ENCODE data around the gene PYHIN1. TPM values are rescaled to one million over a fixed set of nuclear protein-coding genes. Genes with fewer than 3 reads are reported as not detected.
A peak's percentile ranks its signal among the peaks of the same experiment; 100 is the strongest.

Gene PYHIN1
- total RNA-seq, 4 donors from 2014 or later: 1.6 to 32.2 (median 5.3) TPM

DNA sequence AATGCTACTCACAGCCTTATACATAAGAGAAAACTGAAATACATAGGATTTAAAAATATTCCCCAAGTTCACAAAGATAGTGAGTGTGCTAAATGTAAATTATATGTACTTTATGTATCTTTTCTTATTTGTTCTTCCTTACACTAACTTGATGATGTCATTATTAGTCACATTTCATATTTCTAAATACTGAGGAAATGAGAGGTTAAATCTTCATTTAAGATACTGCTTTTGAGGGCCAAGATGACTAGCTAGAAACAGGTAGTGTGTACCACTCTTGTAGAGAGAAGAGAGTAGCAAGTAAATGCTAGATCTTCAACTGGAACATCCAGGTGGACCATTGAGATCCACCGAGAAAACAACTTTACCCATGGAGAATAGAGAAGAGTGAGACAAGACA, 29.8 kb downstream of the PYHIN1 start:
- Histone ChIP-seq H3K4me3 (no peak overlapping the region), H3K27me3 (no peaks in the 10 kb centered on the region), H3K4me1 (no peaks in the 10 kb centered on the region), H3K27ac (no peak overlapping the region), H3K36me3 (no peaks in the 10 kb centered on the region), H3K9me3 (no peaks in the 10 kb centered on the region)
- TF ChIP-seq CTCF (IDR thresholded peaks at IDR 0.05) (no peak), POLR2A (IDR thresholded peaks at IDR 0.05) (no peak)
- DNase-seq: no peak

- Histone ChIP-seq H3K36me3 (no peaks in the 10 kb centered on the region), H3K4me1 (no peaks in the 10 kb centered on the region), H3K27ac (no peak overlapping the region), H3K27me3 (no peaks in the 10 kb centered on the region), H3K4me3 (no peak overlapping the region), H3K9me3 (no peaks in the 10 kb centered on the region)
- DNase-seq: no peak
- TF ChIP-seq CTCF (IDR thresholded peaks at IDR 0.05) (no peak), POLR2A (IDR thresholded peaks at IDR 0.05) (no peak)
Observed at GRCh38 chr1:158962983-158963382, 31.6 kb downstream of the PYHIN1 start.

GRCh38 chr1:158969166-158969565, 37.8 kb downstream of the PYHIN1 start:
- H3K9me3 ChIP-seq: no peaks in the 10 kb centered on the region
- TF ChIP-seq POLR2A (IDR thresholded peaks at IDR 0.05) (no peak), CTCF (IDR thresholded peaks at IDR 0.05) (no peak)
- no peak overlapping the region for H3K27ac ChIP-seq
- no peaks in the 10 kb centered on the region for H3K27me3 ChIP-seq
- DNase-seq: no peak
- H3K4me3 ChIP-seq: no peak overlapping the region
- no peaks in the 10 kb centered on the region for H3K36me3 ChIP-seq
- no peaks in the 10 kb centered on the region for H3K4me1 ChIP-seq

- no peak for DNase-seq
- Histone ChIP-seq H3K9me3 (no peaks in the 10 kb centered on the region), H3K27ac (no peak overlapping the region), H3K4me3 (no peak overlapping the region), H3K36me3 (no peaks in the 10 kb centered on the region), H3K4me1 (no peaks in the 10 kb centered on the region), H3K27me3 (no peaks in the 10 kb centered on the region)
- TF ChIP-seq CTCF (IDR thresholded peaks at IDR 0.05) (no peak), POLR2A (IDR thresholded peaks at IDR 0.05) (no peak)
Observed at GRCh38 chr1:158969855-158970254, 38.5 kb downstream of the PYHIN1 start.

- TF ChIP-seq CTCF (IDR thresholded peaks at IDR 0.05) (peak in 1 of 6 experiments; percentile 22), POLR2A (IDR thresholded peaks at IDR 0.05) (no peak)
- Histone ChIP-seq H3K9me3 (no peaks in the 10 kb centered on the region), H3K27ac (no peak overlapping the region), H3K4me1 (no peaks in the 10 kb centered on the region), H3K36me3 (no peaks in the 10 kb centered on the region), H3K4me3 (no peak overlapping the region), H3K27me3 (no peaks in the 10 kb centered on the region)
- peak in 1 of 3 donors; percentile 48 for DNase-seq
Observed at GRCh38 chr1:158972841-158973240, 41.5 kb downstream of the PYHIN1 start.

- no peaks in the 10 kb centered on the region for H3K9me3 ChIP-seq
- H3K4me1 ChIP-seq: no peaks in the 10 kb centered on the region
- TF ChIP-seq CTCF (IDR thresholded peaks at IDR 0.05): no peak
- TF ChIP-seq POLR2A (IDR thresholded peaks at IDR 0.05): no peak
- H3K4me3 ChIP-seq: no peak overlapping the region
- no peak for DNase-seq
- no peaks in the 10 kb centered on the region for H3K36me3 ChIP-seq
- no peak overlapping the region for H3K27ac ChIP-seq
- H3K27me3 ChIP-seq: no peaks in the 10 kb centered on the region
Observed at GRCh38 chr1:158976219-158976618, 44.9 kb downstream of the PYHIN1 start.

Data from Peyer's patch (tissue), 4 donors.